PFSK-1 (cell line): ENCODE results near the gene ACOXL.

Experiments used
- POLR2AphosphoS5 ChIP-seq: IDR thresholded peaks from 2 replicates; pipeline ENCODE4 v1.6.1; 2012; ENCODE audit warnings: low read depth, mild to moderate bottlenecking, control low read depth, low read length, moderate library complexity
- SIN3A ChIP-seq: IDR thresholded peaks from 2 replicates; pipeline ENCODE4 v1.6.1; 2012; ENCODE audit warnings: mild to moderate bottlenecking, low read length, moderate library complexity, borderline replicate concordance; ENCODE audit not compliant: insufficient read depth
- TAF1 ChIP-seq: IDR thresholded peaks from 2 replicates; pipeline ENCODE4 v1.6.1; 2012; ENCODE audit warnings: low read length, control low read depth, borderline replicate concordance; ENCODE audit not compliant: insufficient read depth
- TF ChIP-seq, protein P1 (sequence below), 2 experiments: IDR thresholded peaks; 2 replicates each; pipeline versions ENCODE4 v1.6.1 to v1.8.0; 2011 to 2012; ENCODE audit warnings: low read depth in 2 of 2, low read length in 2 of 2, control low read depth in 1 of 2, inconsistent platforms in 1 of 2, mild to moderate bottlenecking in 1 of 2, moderate library complexity in 1 of 2; ENCODE audit not compliant: insufficient read depth in 1 of 2

DNA sequence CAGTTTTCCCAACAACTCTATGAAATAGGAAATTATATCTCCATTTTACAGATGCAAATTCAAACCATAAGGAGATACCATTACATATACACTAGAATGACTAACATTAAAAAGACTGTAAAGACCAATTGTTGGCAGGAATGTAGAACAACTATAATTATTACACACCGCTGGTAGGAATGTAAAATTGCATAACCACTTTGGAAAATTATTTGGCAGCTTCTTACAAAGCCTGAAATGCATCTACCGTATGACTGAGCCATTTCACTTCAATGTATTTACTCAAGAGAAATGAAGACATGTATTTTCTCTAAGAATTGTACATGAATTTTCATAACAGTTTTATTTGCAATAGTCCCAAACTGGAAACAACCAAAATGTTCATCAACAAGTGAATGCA lies 199.3 kb downstream of the ACOXL start:
- TF ChIP-seq TAF1 (no peak), POLR2AphosphoS5 (no peak), SIN3A (no peak)
- TF ChIP-seq, protein P1, sequence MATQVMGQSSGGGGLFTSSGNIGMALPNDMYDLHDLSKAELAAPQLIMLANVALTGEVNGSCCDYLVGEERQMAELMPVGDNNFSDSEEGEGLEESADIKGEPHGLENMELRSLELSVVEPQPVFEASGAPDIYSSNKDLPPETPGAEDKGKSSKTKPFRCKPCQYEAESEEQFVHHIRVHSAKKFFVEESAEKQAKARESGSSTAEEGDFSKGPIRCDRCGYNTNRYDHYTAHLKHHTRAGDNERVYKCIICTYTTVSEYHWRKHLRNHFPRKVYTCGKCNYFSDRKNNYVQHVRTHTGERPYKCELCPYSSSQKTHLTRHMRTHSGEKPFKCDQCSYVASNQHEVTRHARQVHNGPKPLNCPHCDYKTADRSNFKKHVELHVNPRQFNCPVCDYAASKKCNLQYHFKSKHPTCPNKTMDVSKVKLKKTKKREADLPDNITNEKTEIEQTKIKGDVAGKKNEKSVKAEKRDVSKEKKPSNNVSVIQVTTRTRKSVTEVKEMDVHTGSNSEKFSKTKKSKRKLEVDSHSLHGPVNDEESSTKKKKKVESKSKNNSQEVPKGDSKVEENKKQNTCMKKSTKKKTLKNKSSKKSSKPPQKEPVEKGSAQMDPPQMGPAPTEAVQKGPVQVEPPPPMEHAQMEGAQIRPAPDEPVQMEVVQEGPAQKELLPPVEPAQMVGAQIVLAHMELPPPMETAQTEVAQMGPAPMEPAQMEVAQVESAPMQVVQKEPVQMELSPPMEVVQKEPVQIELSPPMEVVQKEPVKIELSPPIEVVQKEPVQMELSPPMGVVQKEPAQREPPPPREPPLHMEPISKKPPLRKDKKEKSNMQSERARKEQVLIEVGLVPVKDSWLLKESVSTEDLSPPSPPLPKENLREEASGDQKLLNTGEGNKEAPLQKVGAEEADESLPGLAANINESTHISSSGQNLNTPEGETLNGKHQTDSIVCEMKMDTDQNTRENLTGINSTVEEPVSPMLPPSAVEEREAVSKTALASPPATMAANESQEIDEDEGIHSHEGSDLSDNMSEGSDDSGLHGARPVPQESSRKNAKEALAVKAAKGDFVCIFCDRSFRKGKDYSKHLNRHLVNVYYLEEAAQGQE (IDR thresholded peaks at IDR 0.05; ENCODE audit: insufficient read depth in 1 of 2, low read depth in 2 of 2, low read length in 2 of 2), result no peak
